H9 (cell line): ENCODE data around the gene TIMM23. TPM values are rescaled to one million over a fixed set of nuclear protein-coding genes. Genes with fewer than 3 reads are reported as not detected.

Experiments
- DNase-seq: peaks from one replicate; pipeline ENCODE4 v3.0.0-alpha.2; 2017
- H2AFZ ChIP-seq: one replicate; pipeline ENCODE4 v1.6.1; 2013; ENCODE audit warnings: mild to moderate bottlenecking, low read length, control low read depth, moderate library complexity
- H2AK5ac ChIP-seq: 2 replicates; pipeline ENCODE4 v1.6.1; 2013; ENCODE audit warnings: low read length, control low read depth, mixed read lengths; ENCODE audit not compliant: insufficient read length
- H2BK120ac ChIP-seq: one replicate; pipeline ENCODE4 v1.6.1; 2013; ENCODE audit warnings: low read depth, mild to moderate bottlenecking, low read length, control low read depth, inconsistent platforms; ENCODE audit not compliant: poor library complexity, severe bottlenecking
- H2BK12ac ChIP-seq: 2 replicates; pipeline ENCODE4 v1.6.1; 2013; ENCODE audit warnings: low read length, control low read depth, mixed read lengths, low read depth; ENCODE audit not compliant: insufficient read length
- H2BK15ac ChIP-seq: 2 replicates; pipeline ENCODE4 v1.6.1; 2013; ENCODE audit warnings: low read depth, low read length, control low read depth
- H2BK20ac ChIP-seq: one replicate; pipeline ENCODE4 v1.6.1; 2013; ENCODE audit warnings: low read depth, mild to moderate bottlenecking, low read length, control low read depth, inconsistent platforms; ENCODE audit not compliant: poor library complexity, severe bottlenecking
- H2BK5ac ChIP-seq: 2 replicates; pipeline ENCODE4 v1.6.1; 2013; ENCODE audit warnings: low read length, control low read depth, mixed read lengths; ENCODE audit not compliant: insufficient read length
- H3K14ac ChIP-seq: 2 replicates; pipeline ENCODE4 v1.6.1; 2013; ENCODE audit warnings: low read length, control low read depth; ENCODE audit not compliant: insufficient read depth
- H3K18ac ChIP-seq: 2 replicates; pipeline ENCODE4 v1.6.1; 2013; ENCODE audit warnings: low read depth, mild to moderate bottlenecking, mixed read lengths, low read length, control low read depth; ENCODE audit not compliant: insufficient read length
- H3K23ac ChIP-seq: 2 replicates; pipeline ENCODE4 v1.6.1; 2013; ENCODE audit warnings: low read length, control low read depth, mixed read lengths, low read depth; ENCODE audit not compliant: insufficient read length
- H3K23me2 ChIP-seq: 2 replicates; pipeline ENCODE4 v1.6.1; 2013; ENCODE audit warnings: low read depth, mild to moderate bottlenecking, mixed read lengths, low read length, control low read depth; ENCODE audit not compliant: insufficient read length, poor library complexity, severe bottlenecking
- H3K27ac ChIP-seq: 2 replicates; pipeline ENCODE4 v1.5.1; 2013; ENCODE audit warnings: low read length, control low read depth, mixed read lengths, low read depth; ENCODE audit not compliant: insufficient read length
- H3K27me3 ChIP-seq: 2 replicates; pipeline ENCODE4 v1.6.1; 2013; ENCODE audit warnings: low read length, control low read depth, inconsistent platforms; ENCODE audit not compliant: insufficient read depth
- H3K4ac ChIP-seq: 2 replicates; pipeline ENCODE4 v1.6.1; 2013; ENCODE audit warnings: low read depth, mild to moderate bottlenecking, control low read depth, inconsistent platforms, low read length, moderate library complexity
- H3K4me1 ChIP-seq: 2 replicates; pipeline ENCODE4 v1.6.1; 2013; ENCODE audit warnings: low read length, control low read depth, inconsistent platforms; ENCODE audit not compliant: insufficient read depth
- H3K4me2 ChIP-seq: 2 replicates; pipeline ENCODE4 v1.6.1; 2013; ENCODE audit warnings: low read length, control low read depth, mixed read lengths; ENCODE audit not compliant: insufficient read length, insufficient read depth
- H3K56ac ChIP-seq: 2 replicates; pipeline ENCODE4 v1.6.1; 2013; ENCODE audit warnings: low read depth, mild to moderate bottlenecking, mixed read lengths, low read length, control low read depth; ENCODE audit not compliant: insufficient read length
- H3K79me1 ChIP-seq: 2 replicates; pipeline ENCODE4 v1.6.1; 2013; ENCODE audit warnings: low read depth, mild to moderate bottlenecking, moderate library complexity, low read length, control low read depth, inconsistent platforms; ENCODE audit not compliant: insufficient read depth, poor library complexity, severe bottlenecking
- H3K79me2 ChIP-seq: 2 replicates; pipeline ENCODE4 v1.6.1; 2013; ENCODE audit warnings: low read length, control low read depth, inconsistent platforms; ENCODE audit not compliant: insufficient read depth
- H3K9ac ChIP-seq: 2 replicates; pipeline ENCODE4 v1.6.1; 2013; ENCODE audit warnings: low read length, control low read depth, mixed read lengths; ENCODE audit not compliant: insufficient read length; ENCODE audit errors: extremely low read depth
- H3K9me3 ChIP-seq: one replicate; pipeline ENCODE4 v1.6.1; 2013; ENCODE audit warnings: low read depth, low read length, inconsistent platforms; ENCODE audit not compliant: control insufficient read depth
- H3T11ph ChIP-seq: one replicate; pipeline ENCODE4 v1.6.1; 2013; ENCODE audit warnings: mild to moderate bottlenecking, low read length, control low read depth, inconsistent platforms
- H4K20me1 ChIP-seq: one replicate; pipeline ENCODE4 v1.6.1; 2013; ENCODE audit not compliant: control insufficient read depth, insufficient read length, insufficient read depth
- H4K5ac ChIP-seq: 2 replicates; pipeline ENCODE4 v1.6.1; 2013; ENCODE audit warnings: low read depth, mild to moderate bottlenecking, mixed read lengths, low read length, control low read depth; ENCODE audit not compliant: insufficient read length
- H4K8ac ChIP-seq: replicated peaks from 2 replicates; pipeline ENCODE4 v1.6.1; 2013; ENCODE audit warnings: low read length, control low read depth, mixed read lengths, low read depth; ENCODE audit not compliant: insufficient read length
- H4K91ac ChIP-seq: 2 replicates; pipeline ENCODE4 v1.6.1; 2013; ENCODE audit warnings: low read depth, mild to moderate bottlenecking, moderate library complexity, mixed read lengths, low read length, control low read depth; ENCODE audit not compliant: insufficient read length
- H3K27ac Mint-ChIP-seq, 3 experiments: 2 replicates in 2 of 3; 3 replicates in 1 of 3; pipeline ENCODE4 v1.8.0; 2020 to 2021; ENCODE audit warnings: mixed read lengths in 3 of 3, mild to moderate bottlenecking in 1 of 3, moderate library complexity in 1 of 3
- H3K27me3 Mint-ChIP-seq: 2 replicates; pipeline ENCODE4 v1.8.0; 2021; ENCODE audit warnings: low read depth, mild to moderate bottlenecking, moderate library complexity, mixed read lengths
- H3K36me3 Mint-ChIP-seq, 3 experiments: 2 replicates in 2 of 3; 3 replicates in 1 of 3; pipeline ENCODE4 v1.8.0; 2020 to 2021; ENCODE audit warnings: low read depth in 3 of 3, mixed read lengths in 3 of 3; ENCODE audit not compliant: insufficient read depth in 1 of 3
- H3K4me1 Mint-ChIP-seq, 2 experiments: 2 replicates each; pipeline ENCODE4 v1.8.0; 2020; ENCODE audit warnings: mixed read lengths in 2 of 2
- H3K4me3 Mint-ChIP-seq, 2 experiments: 2 replicates in 1 of 2; 3 replicates in 1 of 2; pipeline ENCODE4 v1.8.0; 2020 to 2021; ENCODE audit warnings: mild to moderate bottlenecking in 2 of 2, mixed read lengths in 2 of 2, moderate library complexity in 1 of 2
- H3K9me3 Mint-ChIP-seq, 2 experiments: 2 replicates in 1 of 2; 3 replicates in 1 of 2; pipeline ENCODE4 v1.8.0; 2020; ENCODE audit warnings: mild to moderate bottlenecking in 2 of 2, mixed read lengths in 2 of 2, moderate library complexity in 1 of 2
- CTCF ChIP-seq: fragments of 200-600 bp; sonication (generic); conservative IDR thresholded peaks from 3 replicates; pipeline ENCODE4 v1.8.0; 2021; ENCODE audit warnings: antibody characterized with exemption, mild to moderate bottlenecking
- WGBS: extraction: QIAGEN DNeasy Blood & Tissue Kit; methylation state at CpG from one replicate; pipeline ENCODE4 v1.1.7; 2013; ENCODE audit warnings: missing lambda C conversion rate, low lambda C conversion rate, mixed read lengths; ENCODE audit not compliant: insufficient read length; ENCODE audit errors: extremely low coverage; 5-methylcytosine and 5-hydroxymethylcytosine counted together
- total RNA-seq: library from RNA; stranded (reverse); gene quantifications from 2 replicates; pipeline ENCODE4 v1.2.1, GENCODE V29; 2021

Gene TIMM23
- total RNA-seq, 1 experiment from 2014 or later, result 105 TPM

- H2BK120ac ChIP-seq, result no peak overlapping the region
- no peak overlapping the region for H4K91ac ChIP-seq
- H3K27me3 Mint-ChIP-seq, result no peaks in the 10 kb centered on the region
- H3K4me1 Mint-ChIP-seq, result peaks cover 6 to 20% of the 10 kb centered on the region in 2 experiments
- no peaks in the 10 kb centered on the region for H3K23me2 ChIP-seq
- WGBS, result no CpG with 5 or more reads among the region's 1 CpG
- H4K5ac ChIP-seq, result no peak overlapping the region
- no peak overlapping the region for H3K27ac Mint-ChIP-seq
- H2BK5ac ChIP-seq, result no peak overlapping the region
- H4K8ac ChIP-seq, result no peak overlapping the region
- H3K79me1 ChIP-seq, result peaks cover 3% of the 10 kb centered on the region
- no peak overlapping the region for H2AFZ ChIP-seq
- no peak overlapping the region for H3K56ac ChIP-seq
- no peaks in the 10 kb centered on the region for H4K20me1 ChIP-seq
- no peaks in the 10 kb centered on the region for H3K27me3 ChIP-seq
- peaks cover 3% of the 10 kb centered on the region; the same call in 1 of the 2 replicates for H3K79me2 ChIP-seq
- no peak for TF ChIP-seq CTCF
- no peak overlapping the region for H3T11ph ChIP-seq
- no peak overlapping the region for H3K4me2 ChIP-seq
- no peak overlapping the region for H2AK5ac ChIP-seq
- peaks cover 6 to 30% (median 20%) of the 10 kb centered on the region in 3 experiments; a peak in 6 of 7 replicates for H3K36me3 Mint-ChIP-seq
- H3K4ac ChIP-seq, result no peak overlapping the region
- H2BK12ac ChIP-seq, result no peak overlapping the region
- H3K9ac ChIP-seq, result no peak overlapping the region
- no peaks in the 10 kb centered on the region for H3K9me3 ChIP-seq
- H3K4me3 Mint-ChIP-seq, result no peak overlapping the region
- H3K27ac ChIP-seq, result no peak overlapping the region
- no peaks in the 10 kb centered on the region; the same call in 1 of the 2 replicates for H3K4me1 ChIP-seq
- H3K18ac ChIP-seq, result no peak overlapping the region
- H3K23ac ChIP-seq, result no peak overlapping the region
- DNase-seq, result no peak
- no peak overlapping the region for H2BK15ac ChIP-seq
- H2BK20ac ChIP-seq, result no peak overlapping the region
- no peaks in the 10 kb centered on the region for H3K9me3 Mint-ChIP-seq
- no peak overlapping the region for H3K14ac ChIP-seq
Measured at GRCh38 chr10:46016811-46017210, 44.5 kb downstream of the TIMM23 start.
